Stimulated activated CD4-positive, alpha-beta T cell treated with anti-CD3 and anti-CD28 coated beads, TNF-alpha, amount 100 ng/mL, for 24 hours (primary cell): ENCODE measurements around the gene PSAPL1.

Experiments used
- DNase-seq, 3 experiments: peaks; one replicate each; pipeline ENCODE4 v3.0.0-alpha.2; 2020; ENCODE audit warnings: low read depth in 3 of 3

Gene PSAPL1, protein sequence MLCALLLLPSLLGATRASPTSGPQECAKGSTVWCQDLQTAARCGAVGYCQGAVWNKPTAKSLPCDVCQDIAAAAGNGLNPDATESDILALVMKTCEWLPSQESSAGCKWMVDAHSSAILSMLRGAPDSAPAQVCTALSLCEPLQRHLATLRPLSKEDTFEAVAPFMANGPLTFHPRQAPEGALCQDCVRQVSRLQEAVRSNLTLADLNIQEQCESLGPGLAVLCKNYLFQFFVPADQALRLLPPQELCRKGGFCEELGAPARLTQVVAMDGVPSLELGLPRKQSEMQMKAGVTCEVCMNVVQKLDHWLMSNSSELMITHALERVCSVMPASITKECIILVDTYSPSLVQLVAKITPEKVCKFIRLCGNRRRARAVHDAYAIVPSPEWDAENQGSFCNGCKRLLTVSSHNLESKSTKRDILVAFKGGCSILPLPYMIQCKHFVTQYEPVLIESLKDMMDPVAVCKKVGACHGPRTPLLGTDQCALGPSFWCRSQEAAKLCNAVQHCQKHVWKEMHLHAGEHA

GRCh38 chr4:7434766-7435150, at the start of gene PSAPL1:
PSAPL1 (minus strand) TSS chr4:7434930; CDS start chr4:7434879, 51 bp downstream.
- no peak for DNase-seq

GRCh38 chr4:7481227-7481626, 46.5 kb upstream of the PSAPL1 start:
- no peak for DNase-seq

- no peak for DNase-seq
Observed at GRCh38 chr4:7480423-7480822, 45.7 kb upstream of the PSAPL1 start.

GRCh38 chr4:7478665-7479064, 43.9 kb upstream of the PSAPL1 start:
- DNase-seq: no peak

- DNase-seq: no peak
Observed at GRCh38 chr4:7477695-7478094, 43.0 kb upstream of the PSAPL1 start.

DNA sequence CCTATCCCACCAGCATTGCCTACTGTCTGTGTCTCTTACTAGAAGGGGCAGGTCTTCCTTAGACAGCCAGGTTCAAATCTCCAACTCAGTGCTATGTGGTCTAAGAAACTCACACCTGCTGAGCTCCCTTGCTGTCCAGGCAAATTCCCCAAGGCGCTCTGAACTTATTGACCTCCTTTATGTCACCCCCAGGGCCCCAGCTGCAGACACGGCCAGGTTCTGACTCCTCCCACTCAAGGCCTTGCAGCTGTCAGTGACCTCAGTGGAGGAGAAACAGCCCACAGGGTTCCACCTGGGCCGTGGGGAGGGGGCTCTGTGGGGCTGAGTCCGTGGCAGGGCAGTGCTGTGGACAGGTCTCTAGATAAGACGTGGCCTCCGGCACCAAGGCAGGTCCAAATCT, 42.1 kb upstream of the PSAPL1 start:
- DNase-seq: no peak

GRCh38 chr4:7475207-7475606, 40.5 kb upstream of the PSAPL1 start:
- DNase-seq: no peak

DNA sequence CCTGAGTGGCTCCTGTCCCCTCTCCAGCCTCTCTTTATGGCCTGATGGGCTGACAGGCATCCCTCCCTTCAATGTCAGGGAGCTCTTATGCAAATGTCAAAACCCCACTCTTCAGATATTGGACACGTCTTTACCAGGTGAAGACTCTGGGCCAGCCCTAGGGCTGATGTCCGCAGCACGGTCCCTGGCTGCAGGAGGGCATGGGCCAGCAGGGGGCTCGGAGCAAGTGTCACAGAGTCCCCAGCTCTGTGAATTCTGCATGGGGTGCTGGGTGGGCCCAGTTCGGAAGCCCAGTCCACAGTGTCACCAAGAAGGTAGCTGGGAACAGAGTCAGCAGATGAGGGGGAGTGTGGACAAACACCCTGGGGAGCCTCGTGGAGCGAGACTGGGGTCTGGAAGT, 39.6 kb upstream of the PSAPL1 start:
- no peak for DNase-seq

GRCh38 chr4:7473081-7473480, 38.4 kb upstream of the PSAPL1 start:
- no peak for DNase-seq

DNA sequence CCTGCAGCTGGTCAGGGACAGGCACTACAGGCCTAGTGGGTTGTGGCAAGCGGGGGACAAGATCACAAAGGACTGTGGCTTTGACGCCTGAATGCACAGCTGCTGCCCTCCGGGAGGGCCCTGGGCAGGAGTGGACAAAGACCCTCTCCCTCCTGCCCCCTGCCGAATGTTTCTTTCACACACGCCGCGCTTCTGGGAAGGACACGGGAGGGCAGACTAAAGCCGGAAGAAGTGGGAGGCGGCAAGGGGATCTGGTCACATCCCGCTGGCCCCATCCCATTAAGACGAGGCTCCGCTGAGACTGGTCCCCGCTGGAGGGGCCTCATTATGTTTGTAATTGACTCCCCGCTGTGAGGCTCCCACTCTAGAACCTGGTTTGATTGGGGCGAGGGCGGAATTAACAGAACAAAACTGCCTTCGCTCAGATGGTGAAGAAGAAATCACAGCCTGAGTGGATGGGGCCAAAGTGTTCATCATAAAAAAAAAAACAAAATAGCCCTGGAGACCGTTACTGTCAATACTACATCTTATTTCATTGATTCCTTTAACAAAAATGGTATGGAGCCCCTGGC, 37.8 kb upstream of the PSAPL1 start:
- DNase-seq: no peak

GRCh38 chr4:7470522-7471128, 35.9 kb upstream of the PSAPL1 start:
- no peak for DNase-seq

DNA sequence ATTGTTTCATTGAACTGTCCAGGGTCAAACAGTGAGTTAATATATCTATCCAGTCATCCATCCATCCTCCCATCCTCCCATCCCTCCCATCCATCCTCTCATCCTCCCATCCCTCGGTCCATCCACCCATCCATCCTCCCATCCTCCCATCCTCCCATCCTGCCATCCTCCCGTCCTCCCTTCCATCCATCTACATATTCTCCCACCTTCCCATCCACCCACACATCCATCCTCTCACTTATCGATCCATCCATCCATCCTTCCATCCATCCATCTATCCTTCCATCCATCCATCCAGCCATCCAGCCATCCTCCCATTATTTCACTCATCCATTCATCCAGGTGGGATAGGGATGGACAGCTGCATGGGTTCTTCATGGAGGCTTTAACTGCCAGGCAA, 35.4 kb upstream of the PSAPL1 start:
- no peak for DNase-seq

DNA sequence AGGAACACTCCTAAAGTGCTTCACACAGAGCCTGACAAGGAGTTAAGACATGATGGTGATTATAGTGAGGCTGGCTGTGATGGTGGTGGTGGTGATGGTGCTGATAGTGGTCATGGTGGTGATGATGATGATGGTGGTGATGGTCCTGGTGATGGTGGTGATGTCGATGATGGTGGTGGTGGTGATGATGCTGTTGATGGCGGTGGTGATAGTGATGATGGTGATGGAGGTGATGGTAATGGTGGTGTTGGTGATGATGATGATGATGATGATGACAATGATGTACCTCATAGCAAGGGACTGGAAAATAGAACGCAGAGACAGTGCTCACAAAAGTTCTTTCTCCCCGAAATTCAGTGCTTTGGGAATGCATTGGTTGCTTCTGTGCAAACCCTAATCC, 34.3 kb upstream of the PSAPL1 start:
- no peak for DNase-seq

DNA sequence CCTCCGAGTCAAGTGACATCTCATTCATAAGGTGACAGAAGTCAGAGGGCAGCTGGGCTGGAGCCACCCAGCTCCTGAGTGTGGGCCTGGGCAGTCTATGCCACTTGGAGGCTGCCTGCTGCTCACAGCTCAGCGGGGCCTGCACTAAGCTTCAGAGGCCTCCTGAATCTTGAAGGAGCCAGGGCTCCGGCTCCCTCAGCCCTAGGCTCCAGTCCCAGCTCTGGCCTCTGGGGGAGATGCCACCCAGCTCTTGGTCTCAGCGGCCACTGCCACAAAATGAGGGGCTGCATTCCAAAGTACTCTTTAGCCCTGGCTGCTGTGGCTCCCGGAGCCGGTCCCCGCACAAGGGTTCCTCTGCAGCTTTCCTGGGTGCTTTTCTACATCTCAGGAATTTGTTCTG, 32.7 kb upstream of the PSAPL1 start:
- DNase-seq: no peak

GRCh38 chr4:7466904-7467303, 32.2 kb upstream of the PSAPL1 start:
- DNase-seq: no peak

GRCh38 chr4:7466215-7466614, 31.5 kb upstream of the PSAPL1 start:
- DNase-seq: no peak

- DNase-seq: no peak
Observed at GRCh38 chr4:7465017-7465416, 30.3 kb upstream of the PSAPL1 start.

DNA sequence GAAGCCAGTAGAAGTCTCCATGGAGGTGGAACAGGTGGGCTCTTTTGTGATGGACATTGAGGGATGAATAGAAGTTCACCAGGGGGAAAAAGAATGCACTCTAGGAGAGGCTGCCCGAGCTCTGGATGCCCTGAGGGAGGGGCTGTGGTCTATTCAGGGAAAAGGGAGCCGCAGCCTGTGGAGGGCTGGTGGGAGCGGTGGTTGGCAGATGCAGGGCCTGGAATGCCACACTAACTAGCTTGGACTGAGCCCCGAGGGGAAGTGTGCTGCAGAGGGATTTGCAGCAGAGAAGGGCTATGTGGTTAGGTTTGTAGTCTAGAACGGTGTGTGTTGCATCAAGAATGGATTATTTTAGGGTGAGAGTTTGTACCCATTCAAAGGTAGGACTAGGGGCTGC, 29.5 kb upstream of the PSAPL1 start:
- DNase-seq: no peak

DNA sequence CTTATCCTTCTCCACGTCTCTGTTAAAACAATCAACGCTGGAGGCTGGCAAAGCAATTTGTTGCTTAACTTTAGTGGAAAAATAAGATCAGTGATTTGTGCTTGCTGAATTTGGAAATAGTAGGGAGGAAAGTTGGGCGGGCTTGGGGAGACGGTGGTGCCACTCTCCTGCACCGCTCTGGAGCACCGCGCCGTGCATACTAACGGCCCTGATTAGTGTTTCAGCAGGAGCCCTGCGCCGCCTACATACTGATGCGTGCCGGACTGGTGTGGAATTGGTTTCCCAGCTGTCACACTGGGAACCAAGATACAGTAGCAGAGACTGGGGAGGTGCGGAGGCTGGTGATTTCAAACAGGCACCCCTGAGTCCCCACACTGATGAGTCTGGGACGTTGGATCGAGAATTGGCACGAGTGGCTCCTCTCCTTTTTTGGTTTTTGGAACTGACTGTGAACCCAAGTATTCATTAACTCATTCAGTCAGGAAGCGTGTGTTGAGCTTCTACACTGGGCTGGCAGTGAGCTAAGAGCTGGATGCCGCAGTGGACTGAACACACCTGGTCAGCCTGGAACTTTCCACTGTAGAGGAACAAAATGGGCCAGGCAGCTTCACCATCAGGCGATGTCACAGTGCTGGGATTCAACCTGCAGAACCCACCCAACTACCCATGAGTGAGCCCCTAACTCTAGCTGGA, 29.0 kb upstream of the PSAPL1 start:
- no peak for DNase-seq

DNA sequence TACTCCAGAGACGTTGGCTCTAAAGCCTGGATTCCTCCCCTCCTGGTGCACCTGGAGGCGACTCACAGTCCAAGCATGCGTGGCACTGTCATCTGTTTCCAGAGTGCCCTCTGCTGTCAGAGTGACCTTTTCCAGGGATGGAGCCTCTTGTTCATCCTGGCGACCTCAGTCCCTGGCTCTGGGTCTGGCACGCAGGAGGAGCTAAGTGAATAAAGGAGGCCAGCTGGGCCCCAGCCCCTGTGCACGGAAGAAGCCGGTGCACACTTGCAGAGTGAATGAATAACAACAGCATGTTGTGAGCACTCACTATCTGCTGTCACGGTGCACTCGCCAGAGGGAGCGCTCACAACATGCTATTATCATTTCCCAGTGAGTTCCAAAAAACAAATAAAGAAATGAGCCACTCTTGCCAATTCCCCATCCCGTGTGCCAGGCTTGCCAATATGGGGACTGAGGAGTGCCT, 27.8 kb upstream of the PSAPL1 start:
- no peak for DNase-seq

GRCh38 chr4:7461230-7461629, 26.5 kb upstream of the PSAPL1 start:
- no peak for DNase-seq

DNA sequence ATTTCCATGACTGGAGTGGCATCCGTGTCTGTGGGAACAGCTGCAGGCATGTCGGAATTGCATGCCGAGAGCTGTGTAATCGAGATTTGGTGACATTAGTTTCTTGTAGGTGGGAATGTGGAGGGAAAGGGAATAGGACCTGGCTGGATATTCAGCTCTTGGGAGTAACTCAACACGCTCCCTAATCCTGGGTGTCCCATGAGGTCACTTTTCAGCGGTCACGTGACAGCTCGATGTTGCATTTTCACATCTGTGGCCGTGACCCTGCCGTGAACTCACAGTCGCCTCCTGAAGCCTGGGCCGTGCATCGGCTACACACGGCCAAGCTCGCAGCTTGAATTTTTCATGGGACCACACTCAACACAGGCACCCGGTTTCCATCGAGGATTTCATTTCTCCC, 25.8 kb upstream of the PSAPL1 start:
- DNase-seq: no peak
